Measurements from ENCODE around the gene TNXB. TPM values are rescaled to one million over a fixed set of nuclear protein-coding genes. Genes with fewer than 3 reads are reported as not detected.

The TNXB gene
- total and polyA plus RNA-seq, 2 of the 4 experiments (the other 2 are of a cell fraction), result 0.05 TPM; not detected in 1

DNA sequence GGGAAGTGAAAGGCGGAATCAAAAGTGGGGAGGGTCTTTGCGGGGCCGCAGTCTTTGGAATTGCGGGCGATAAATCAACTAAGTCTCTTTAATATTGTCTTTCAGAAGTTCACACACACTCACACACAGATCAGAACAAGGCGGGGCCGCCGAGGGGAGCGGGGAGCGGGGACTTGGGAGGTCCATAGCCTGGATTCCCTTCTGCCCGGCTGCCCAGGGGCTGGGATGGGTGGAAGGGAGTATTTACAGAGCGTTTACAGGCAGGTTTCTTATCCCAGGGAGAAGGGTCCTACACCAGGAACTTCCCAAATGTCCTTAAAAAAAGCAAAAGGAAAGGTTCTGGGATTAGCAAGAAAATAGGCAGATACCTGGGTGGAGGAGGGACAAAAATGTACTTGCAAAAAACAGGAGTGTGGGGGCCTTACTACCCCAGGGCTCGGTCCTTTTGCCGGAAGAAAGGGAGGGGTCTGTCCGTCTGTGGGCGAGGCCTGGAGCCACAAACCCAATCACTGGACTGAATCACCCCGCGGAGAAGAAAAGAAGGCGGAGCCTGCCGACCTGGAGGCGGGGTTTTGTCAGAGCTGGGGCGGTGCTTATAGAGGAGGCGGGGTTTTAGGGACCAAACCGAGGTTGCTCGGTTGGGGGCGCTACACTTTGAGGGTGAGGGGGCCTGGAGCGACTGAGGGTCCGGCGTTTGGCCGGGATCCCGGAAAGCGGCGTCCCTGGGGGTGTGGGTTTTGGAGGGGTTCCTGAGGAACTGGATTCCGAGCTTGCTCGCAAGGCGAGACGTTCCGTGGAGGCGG is 39.4 kb upstream of the TNXB start:
- peaks cover 0 to 11% of the 10 kb centered on the region in 2 experiments; a peak in 1 of 4 replicates for H3K79me1 ChIP-seq (ENCODE audit: low read depth in 1 of 2, low read length in 2 of 2)
- ChIA-PET CTCF (interaction anchor here (1.3 kb wide), 1 partner anchor 12 kb away, joined by 5 read pairs; no protein-coding TSS in a partner anchor), POLR2A (ENCODE audit: unreplicated experiment) (no interaction called here)
- H4K5ac ChIP-seq (ENCODE audit: low read depth, low read length), result no peak overlapping the region
- H3K4me1 ChIP-seq (ENCODE audit: control insufficient read depth, insufficient read depth, low read length), result peaks cover 19% of the 10 kb centered on the region
- H3K4ac ChIP-seq (ENCODE audit: low read depth, low read length), result no peak overlapping the region
- no peak overlapping the region for H4K8ac ChIP-seq (ENCODE audit: low read depth in 2 of 2, low read length in 2 of 2)
- H3K14ac ChIP-seq (replicated peaks; ENCODE audit: low read depth, low read length), result no peak overlapping the region
- H2BK120ac ChIP-seq (ENCODE audit: low read depth, low read length), result no peak overlapping the region
- peaks cover 27% of the 10 kb centered on the region for H3K27me3 ChIP-seq (ENCODE audit: control insufficient read depth, insufficient read depth, low read length)
- intact Hi-C loops (cut with micrococcal nuclease) (no loop called here), dilution Hi-C loops (cut with HindIII; ENCODE audit: low sequenced_read_pairs, unreplicated experiment) (no loop called here), in situ Hi-C loops (cut with MboI; ENCODE audit: low sequenced_read_pairs) (no loop called here)
- no peak overlapping the region for H3K9ac ChIP-seq (ENCODE audit: low read depth, low read length)
- H2BK20ac ChIP-seq (ENCODE audit: low read depth, low read length), result no peak overlapping the region
- H3K4me3 ChIP-seq (ENCODE audit: insufficient read depth, low read depth, low read length), result no peak overlapping the region
- H2AK5ac ChIP-seq (ENCODE audit: low read depth, low read length), result no peak overlapping the region
- no TSS peak for BruUV-seq (replicated peaks)
- H3K4me2 ChIP-seq (ENCODE audit: low read depth, low read length), result no peak overlapping the region
- 0 out of 2 replicates have a peak, but pooled peaks cover 4% of the 10 kb centered on the region for H3K9me1 ChIP-seq (ENCODE audit: insufficient read depth, low read length)
- 45% methylated on average over 18 of the region's 39 CpGs; no CpG with 5 or more reads in 1 of the 2 experiments for WGBS, 2 experiments (ENCODE audit: extremely low coverage in 2 of 2, insufficient read length in 1 of 2)
- DNase-seq (no peak), ATAC-seq (ENCODE audit: low read depth) (no peak)
- H2BK15ac ChIP-seq (ENCODE audit: low read depth, low read length), result no peak overlapping the region
- no peak overlapping the region for H3K23ac ChIP-seq (ENCODE audit: low read depth, low read length)
- no peak overlapping the region for H2AK9ac ChIP-seq (replicated peaks; ENCODE audit: low read depth, low read length, poor library complexity)
- no peak overlapping the region for H3K56ac ChIP-seq (ENCODE audit: extremely low read depth, insufficient read depth, low read length)
- no peak overlapping the region for H4K91ac ChIP-seq (ENCODE audit: insufficient read depth, low read depth, low read length)
- H3K36me3 ChIP-seq (ENCODE audit: control insufficient read depth, insufficient read depth, low read length), result peaks cover 2% of the 10 kb centered on the region; the same call in 1 of the 2 replicates
- H2BK5ac ChIP-seq (ENCODE audit: low read depth, low read length, poor library complexity, severe bottlenecking), result no peak overlapping the region
- no peak for TF ChIP-seq CEBPB (IDR thresholded peaks at IDR 0.05; ENCODE audit: low read depth, low read length)
- no peak for TF ChIP-seq BHLHE40 (IDR thresholded peaks at IDR 0.05; ENCODE audit: low read depth, low read length)
- no peak for TF ChIP-seq RAD21 (IDR thresholded peaks at IDR 0.05; ENCODE audit: low read length)
- TF ChIP-seq SMC3 (IDR thresholded peaks at IDR 0.05; ENCODE audit: low read depth, low read length), result no peak
- no peak for TF ChIP-seq NFE2L2 (IDR thresholded peaks at IDR 0.05; ENCODE audit: low read depth, low read length)
- TF ChIP-seq FOS (IDR thresholded peaks at IDR 0.05; ENCODE audit: low read depth, low read length), result no peak
- no peak for TF ChIP-seq RCOR1 (IDR thresholded peaks at IDR 0.05; ENCODE audit: insufficient replicate concordance, low read length)
- no peak for TF ChIP-seq MAFK (IDR thresholded peaks at IDR 0.05; ENCODE audit: low read depth, low read length)
- TF ChIP-seq, protein P1, sequence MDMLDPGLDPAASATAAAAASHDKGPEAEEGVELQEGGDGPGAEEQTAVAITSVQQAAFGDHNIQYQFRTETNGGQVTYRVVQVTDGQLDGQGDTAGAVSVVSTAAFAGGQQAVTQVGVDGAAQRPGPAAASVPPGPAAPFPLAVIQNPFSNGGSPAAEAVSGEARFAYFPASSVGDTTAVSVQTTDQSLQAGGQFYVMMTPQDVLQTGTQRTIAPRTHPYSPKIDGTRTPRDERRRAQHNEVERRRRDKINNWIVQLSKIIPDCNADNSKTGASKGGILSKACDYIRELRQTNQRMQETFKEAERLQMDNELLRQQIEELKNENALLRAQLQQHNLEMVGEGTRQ (IDR thresholded peaks at IDR 0.05; ENCODE audit: low read depth, low read length), result no peak
- TF ChIP-seq, protein P2, sequence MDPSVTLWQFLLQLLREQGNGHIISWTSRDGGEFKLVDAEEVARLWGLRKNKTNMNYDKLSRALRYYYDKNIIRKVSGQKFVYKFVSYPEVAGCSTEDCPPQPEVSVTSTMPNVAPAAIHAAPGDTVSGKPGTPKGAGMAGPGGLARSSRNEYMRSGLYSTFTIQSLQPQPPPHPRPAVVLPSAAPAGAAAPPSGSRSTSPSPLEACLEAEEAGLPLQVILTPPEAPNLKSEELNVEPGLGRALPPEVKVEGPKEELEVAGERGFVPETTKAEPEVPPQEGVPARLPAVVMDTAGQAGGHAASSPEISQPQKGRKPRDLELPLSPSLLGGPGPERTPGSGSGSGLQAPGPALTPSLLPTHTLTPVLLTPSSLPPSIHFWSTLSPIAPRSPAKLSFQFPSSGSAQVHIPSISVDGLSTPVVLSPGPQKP (IDR thresholded peaks at IDR 0.05; ENCODE audit: borderline replicate concordance, low read depth, low read length), result no peak
- TF ChIP-seq, protein P3, sequence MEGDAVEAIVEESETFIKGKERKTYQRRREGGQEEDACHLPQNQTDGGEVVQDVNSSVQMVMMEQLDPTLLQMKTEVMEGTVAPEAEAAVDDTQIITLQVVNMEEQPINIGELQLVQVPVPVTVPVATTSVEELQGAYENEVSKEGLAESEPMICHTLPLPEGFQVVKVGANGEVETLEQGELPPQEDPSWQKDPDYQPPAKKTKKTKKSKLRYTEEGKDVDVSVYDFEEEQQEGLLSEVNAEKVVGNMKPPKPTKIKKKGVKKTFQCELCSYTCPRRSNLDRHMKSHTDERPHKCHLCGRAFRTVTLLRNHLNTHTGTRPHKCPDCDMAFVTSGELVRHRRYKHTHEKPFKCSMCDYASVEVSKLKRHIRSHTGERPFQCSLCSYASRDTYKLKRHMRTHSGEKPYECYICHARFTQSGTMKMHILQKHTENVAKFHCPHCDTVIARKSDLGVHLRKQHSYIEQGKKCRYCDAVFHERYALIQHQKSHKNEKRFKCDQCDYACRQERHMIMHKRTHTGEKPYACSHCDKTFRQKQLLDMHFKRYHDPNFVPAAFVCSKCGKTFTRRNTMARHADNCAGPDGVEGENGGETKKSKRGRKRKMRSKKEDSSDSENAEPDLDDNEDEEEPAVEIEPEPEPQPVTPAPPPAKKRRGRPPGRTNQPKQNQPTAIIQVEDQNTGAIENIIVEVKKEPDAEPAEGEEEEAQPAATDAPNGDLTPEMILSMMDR (conservative IDR thresholded peaks at IDR 0.05; ENCODE audit: low read depth, low read length), result no peak
- TF ChIP-seq CHD1 (IDR thresholded peaks at IDR 0.05; ENCODE audit: low read depth, low read length), result no peak
- TF ChIP-seq MXI1 (IDR thresholded peaks at IDR 0.05; ENCODE audit: borderline replicate concordance, low read depth, low read length), result no peak
- TF ChIP-seq MAZ (IDR thresholded peaks at IDR 0.05; ENCODE audit: borderline replicate concordance, low read depth, low read length), result no peak
- H3K27ac ChIP-seq (ENCODE audit: insufficient read depth, low read length), result no peak overlapping the region
- H3K18ac ChIP-seq (ENCODE audit: low read depth, low read length), result no peak overlapping the region
- no peak overlapping the region for H2AFZ ChIP-seq (replicated peaks; ENCODE audit: low read length, poor library complexity)
- no peaks in the 10 kb centered on the region for H4K20me1 ChIP-seq (ENCODE audit: insufficient read depth, low read length)
- H3K9me3 ChIP-seq (ENCODE audit: control insufficient read depth, insufficient read depth, low read length), result peaks cover 2% of the 10 kb centered on the region; the same call in 1 of the 2 replicates
